ELR (cell line): ENCODE results near the gene MECP2.
"Not testable (repeated sequence)": the region's sequence is repeated elsewhere in the genome, so short reads cannot be mapped to it uniquely, and the experiment has no call there.

Experiments used
- DNase-seq: peaks from one replicate; pipeline ENCODE4 v3.0.0-alpha.2; 2015; ENCODE audit warnings: low read depth

Gene MECP2

DNA sequence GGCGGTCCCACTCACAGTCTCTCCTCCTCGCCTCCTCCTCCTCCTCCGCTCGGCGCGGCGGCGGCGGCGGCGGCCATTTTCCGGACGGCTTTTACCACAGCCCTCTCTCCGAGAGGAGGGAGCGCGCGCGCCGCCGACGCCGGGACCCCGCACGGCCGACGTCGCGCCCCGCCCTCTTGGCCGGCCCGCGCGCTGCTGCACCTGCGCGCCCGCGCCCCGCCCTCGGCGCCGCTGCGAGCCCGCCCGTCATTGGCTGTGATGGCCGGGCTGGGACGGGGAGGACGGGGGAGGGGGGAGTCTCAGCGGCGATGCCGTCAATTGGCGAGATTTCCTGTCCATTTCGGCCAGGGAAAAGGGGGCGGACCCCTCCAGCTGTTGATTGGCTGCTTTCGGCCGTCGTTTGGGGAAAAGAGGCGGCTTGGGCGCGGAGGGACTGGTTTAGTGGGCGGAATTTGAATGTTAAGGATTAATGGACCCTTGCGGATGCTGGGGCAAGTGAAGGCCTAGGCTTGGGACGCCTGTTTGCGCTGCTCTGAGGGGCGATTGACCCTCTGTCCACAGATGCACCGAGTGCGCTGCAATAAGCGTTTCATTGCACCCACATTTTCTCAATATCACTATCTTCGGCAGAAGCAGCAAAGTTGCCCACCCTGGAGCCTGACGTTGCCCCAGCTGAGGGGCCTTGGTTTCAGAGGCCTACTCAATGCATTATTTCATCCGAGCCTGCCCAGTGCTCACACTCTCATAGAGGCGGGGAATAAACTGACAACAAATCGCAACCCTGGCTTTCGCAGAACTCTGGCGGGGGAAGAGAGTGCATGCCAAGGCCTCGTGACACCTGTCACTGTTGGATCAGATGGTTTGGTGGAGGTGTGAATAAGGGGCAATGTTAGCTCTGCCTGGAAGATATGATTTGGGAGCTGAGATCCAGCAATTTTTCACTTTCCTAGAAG is at the start of gene MECP2:
Gene MECP2 (minus strand): TSS at position 129 of the 953 bp plus-strand sequence.
- DNase-seq = peak; percentile 91

DNA sequence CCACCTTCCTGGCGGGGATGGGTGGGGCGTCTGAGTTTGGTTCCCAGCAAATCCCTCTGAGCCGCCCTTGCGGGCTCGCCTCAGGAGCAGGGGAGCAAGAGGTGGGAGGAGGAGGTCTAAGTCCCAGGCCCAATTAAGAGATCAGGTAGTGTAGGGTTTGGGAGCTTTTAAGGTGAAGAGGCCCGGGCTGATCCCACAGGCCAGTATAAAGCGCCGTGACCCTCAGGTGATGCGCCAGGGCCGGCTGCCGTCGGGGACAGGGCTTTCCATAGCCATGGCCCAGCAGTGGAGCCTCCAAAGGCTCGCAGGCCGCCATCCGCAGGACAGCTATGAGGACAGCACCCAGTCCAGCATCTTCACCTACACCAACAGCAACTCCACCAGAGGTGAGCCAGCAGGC is 46.5 kb upstream of the MECP2 start, which contains the start of gene OPN1LW:
Gene OPN1LW (plus strand): TSS at position 234 of the 400 bp plus-strand sequence. CDS start 41 bp downstream, at position 275.
- DNase-seq = not testable (repeated sequence)

DNA sequence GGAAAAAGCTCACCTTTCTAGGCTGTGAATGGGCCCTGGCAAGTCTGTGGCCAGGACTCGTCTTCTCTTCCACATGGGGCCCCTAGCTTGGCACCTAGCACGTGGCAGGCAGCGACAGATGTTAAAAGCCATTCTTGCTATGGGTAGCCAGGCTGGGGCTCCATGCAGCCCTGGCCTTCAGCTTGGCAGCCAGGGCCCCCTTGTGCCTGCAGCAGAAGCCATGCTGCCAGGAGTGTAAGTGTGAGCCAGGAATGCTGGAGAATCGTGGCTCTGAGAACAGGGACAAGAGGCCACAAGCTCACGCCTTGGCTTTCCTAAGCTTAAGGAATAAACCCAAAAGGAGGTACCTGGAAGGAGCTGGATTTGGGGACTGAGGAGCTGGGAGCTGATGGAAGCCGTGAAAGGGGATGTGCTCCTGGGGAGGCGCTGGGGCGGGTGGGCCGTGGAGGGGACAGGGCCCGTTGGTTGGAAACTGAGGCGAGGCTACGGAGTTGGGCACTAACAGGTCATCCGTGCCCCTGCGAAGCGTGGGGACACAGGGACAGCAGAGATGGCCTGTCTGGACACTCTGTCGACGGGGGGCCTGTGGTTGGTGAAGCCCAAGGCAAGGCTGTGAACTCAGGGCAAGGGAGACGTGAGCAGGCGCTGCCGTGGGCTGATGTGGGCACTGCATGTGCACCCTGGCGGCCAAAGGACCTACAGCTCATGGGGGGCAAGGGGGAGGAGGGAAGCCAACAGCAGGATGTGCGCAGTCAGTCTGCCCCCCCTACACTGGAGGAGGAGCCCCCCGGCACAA is 45.6 kb upstream of the MECP2 start:
- DNase-seq = no peak

DNA sequence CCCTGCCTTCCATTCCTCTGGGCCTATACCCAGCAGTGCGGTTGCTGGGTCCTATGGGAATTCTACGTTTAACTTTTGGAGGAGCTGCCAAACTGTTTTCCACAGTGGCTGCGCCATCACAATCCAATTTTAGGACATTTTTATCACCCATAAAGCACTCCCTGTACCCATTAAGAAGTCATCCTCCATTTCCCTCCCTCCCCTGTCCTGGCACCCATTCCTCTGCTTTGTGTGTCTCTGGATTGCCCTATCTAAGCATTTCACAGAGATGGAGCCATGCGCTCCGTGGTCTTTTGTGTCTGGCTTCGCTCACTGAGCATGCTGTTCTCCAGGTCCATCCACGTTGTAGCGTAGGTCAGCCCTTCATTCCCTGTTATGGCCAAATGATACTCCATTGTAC is 44.9 kb upstream of the MECP2 start:
- no peak for DNase-seq

DNA sequence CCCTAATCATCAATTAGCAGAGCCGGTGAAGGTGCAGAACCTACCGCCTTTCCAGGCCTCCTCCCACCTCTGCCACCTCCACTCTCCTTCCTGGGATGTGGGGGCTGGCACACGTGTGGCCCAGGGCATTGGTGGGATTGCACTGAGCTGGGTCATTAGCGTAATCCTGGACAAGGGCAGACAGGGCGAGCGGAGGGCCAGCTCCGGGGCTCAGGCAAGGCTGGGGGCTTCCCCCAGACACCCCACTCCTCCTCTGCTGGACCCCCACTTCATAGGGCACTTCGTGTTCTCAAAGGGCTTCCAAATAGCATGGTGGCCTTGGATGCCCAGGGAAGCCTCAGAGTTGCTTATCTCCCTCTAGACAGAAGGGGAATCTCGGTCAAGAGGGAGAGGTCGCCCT is 43.2 kb upstream of the MECP2 start:
- DNase-seq = no peak

DNA sequence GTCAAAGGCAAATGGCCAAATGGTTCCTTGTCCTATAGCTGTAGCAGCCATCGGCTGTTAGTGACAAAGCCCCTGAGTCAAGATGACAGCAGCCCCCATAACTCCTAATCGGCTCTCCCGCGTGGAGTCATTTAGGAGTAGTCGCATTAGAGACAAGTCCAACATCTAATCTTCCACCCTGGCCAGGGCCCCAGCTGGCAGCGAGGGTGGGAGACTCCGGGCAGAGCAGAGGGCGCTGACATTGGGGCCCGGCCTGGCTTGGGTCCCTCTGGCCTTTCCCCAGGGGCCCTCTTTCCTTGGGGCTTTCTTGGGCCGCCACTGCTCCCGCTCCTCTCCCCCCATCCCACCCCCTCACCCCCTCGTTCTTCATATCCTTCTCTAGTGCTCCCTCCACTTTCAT is 42.7 kb upstream of the MECP2 start:
- no peak for DNase-seq

DNA sequence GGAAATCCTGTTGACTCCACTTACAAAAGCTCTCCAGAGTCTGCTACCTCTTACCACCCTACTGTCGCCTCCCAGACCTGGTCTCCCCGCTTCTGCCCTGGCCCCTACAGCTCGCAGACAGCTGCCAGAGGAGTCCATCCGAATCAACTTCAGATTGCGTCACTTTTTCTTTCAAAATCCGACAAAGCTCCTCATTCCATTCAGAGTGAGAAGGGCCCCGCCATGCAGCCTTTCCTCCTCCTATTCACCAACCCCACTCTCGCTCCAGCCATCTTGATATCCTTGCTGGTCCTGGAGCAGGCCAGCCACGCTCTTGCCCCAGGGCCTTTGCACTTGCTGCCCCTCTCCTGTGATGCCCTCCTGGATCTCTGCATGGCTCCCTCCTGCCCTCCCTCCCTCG is 41.3 kb upstream of the MECP2 start:
- DNase-seq = no peak

DNA sequence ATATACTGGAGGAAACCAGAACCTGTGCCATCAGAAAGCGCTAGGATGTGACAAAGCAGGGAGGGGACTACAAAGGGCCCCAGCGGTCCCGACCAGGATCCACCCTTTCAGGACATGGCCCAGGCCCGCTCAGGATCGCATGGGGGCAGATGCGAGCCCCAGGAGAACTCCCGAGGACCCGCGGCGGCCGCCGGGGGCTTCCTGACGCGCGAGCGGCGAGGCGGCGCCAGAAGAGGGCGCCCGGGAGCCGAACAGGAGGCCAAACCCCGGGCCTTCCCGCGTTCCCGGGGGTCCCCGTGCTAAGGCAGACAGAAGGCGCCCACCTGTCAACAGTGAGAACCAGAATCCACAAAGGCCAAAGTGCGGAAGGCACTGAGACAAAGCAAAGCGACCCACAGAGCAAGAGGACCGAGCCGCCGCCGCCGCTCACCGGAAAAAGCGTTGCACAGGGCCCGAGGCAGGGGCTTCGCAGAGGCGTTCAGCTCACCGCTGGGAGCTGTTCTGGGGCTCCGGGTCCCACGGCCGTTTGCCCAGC is 39.2 kb upstream of the MECP2 start:
- peak; percentile 66 for DNase-seq

DNA sequence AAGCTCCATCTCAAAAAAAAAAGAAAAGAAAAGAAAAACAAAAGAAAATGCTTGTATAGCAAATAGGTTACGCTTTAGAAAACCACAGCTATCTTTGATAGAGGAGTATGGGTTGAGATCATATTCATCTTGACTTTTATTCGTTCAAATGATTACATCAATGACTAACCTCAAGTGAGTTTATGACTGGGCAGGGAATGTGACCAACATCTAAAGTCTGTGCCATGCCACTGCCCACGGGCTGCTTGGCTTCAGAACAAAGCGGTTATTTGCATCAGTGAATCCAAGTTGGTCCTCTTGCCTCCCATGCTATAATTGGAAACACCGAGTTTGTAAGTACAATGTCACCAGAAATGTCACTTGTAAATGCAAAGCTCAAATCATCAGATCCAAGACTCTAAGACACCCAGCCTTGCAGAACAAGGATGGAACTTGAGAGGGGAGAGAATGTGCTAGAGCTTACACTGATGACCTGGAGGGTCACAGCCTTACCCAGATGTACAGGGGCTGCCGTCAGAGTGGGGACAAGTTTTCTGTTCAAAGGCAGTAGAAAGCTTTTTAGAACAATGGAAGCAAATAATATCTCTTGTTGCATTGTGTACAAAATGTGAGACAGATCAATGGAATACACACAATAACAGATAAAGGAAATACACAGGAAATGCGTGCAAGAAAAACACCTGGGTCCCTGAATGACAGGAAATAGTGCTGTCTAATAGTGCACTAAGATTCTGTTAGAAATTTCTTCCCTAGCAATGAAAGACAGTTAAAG is 38.1 kb upstream of the MECP2 start:
- DNase-seq = peak; percentile 7

DNA sequence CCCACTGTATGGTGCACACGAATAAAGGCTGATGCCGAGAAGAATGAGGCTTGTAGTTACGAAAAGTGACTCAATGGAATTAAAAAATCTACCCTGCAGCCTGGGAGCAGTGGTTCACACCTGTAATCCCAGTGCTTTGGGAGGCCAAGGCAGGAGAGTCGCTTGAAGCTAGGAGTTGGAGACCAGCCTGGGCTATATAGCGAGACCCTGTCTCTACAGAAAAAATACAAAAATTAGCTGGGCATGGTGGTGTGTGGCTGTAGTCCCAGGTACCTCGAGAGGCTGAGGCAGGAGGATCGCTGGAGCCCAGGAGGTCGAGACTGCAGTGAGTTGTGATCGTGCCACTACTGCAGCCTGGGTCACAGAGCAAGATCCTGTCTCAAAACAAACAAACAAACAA is 34.8 kb upstream of the MECP2 start:
- DNase-seq = no peak

DNA sequence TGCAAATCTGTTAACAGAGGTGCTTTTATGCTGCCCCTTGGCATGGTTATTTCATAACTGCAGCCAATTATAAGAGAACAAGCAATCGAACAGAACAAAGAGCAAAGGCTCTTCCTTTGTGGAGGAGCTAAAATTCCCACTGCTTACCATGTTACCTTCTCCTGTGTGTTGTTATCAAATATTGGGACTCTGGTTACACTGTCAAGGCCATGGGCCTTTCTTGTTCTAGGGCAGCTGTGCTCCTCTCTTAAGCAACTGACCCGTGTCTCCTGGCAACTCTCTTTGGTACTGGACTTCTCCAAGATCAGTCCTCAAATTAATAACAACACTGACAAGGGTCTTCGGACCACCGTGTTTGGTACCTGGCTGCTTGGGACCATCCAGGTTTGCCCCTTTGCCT is 34.4 kb upstream of the MECP2 start:
- DNase-seq = no peak

DNA sequence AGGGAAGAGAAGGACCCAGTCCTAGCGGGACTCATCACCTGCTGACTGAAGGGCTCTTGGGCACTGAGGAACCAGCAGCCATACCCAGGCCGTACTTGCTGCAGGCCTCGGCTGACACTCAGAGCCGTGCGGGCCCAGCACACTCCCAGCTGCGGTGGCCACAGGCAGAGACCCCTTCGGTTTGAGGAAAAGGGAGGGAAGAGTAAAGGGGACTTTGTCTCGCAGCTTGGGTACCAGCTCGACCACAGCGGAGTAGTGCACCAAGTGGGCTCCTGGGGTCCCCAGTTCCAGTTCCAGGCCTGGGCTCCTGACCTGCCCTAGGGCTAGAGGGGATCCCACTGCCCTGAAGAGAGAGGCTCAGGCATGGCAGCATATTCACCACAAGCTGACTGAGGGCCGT is 28.6 kb upstream of the MECP2 start:
- no peak for DNase-seq

DNA sequence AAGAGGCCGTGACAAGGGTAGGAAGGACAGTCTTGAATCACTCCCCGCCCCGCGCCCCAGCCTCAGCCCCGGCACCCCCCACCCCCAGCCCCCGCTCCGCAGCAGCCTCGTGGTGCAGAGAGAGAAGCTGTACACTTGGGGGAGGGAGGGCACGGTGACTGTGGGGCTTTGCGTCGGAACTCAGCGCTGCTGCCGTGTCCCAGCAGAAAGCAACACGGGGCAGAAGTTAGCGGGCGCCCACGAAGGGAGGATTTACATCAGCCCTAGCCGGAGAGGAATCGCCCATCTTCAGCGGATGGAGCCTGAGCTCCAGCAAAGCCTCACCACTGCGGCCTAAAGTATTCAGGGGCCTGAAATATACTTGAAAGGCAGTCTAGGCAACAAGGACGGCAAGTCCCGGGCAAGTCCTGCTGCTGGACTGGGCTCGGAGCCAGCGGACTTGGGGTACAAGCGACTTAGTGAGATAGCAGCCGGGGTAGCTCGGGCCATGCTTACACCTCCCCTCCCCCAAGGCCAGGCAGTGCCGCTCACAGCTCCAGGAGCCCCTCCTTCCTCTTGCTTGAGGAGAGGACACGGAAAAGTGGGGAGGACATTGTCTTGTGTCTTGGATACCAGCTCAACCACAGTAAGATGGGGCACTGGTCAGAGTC is 28.0 kb upstream of the MECP2 start:
- DNase-seq = no peak

DNA sequence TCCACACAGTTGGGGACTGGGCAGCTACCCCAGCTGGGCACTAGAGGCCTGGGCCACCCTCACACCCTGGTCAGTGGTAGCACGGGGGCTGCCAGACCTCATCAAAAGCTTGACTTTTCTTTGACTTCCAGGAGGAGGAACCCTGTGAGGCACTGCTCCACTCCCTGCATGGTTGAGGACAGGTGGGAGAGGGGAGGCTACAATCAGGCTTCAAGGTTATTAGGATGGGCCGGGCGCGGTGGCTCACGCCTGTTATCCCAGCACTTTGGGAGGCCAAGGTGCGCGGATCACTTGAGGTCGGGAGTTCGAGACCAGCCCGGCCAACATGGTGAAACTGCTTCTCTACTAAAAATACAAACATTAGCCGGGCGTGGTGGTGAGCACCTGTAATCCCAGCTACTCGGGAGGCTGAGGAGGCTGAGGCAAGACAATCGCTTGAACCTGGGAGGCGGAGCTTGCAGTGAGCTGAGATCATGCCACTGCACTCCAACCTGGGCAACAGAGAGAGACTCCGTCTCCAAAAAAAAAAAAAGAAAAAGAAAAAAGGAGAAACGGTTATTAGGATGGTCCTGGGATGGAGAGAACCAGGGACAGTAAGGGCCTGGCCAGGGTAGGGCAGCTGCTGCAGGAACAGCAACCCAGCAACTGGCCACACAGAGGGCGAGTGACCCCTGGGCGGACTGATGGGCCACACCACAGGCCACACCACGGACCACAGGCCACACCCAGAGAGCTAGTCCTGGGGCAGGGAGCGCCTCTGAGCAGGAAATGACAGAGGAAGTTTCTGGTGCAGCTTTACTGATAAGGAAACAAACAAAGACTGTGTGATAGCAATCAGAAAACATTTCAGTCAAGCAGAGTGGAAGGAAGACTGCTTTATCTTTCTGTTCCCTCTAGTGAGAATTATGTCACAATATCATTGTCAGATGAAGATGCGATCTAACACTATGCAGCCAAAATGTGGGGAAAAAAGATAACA is 26.0 kb upstream of the MECP2 start:
- DNase-seq = peak; percentile 8

DNA sequence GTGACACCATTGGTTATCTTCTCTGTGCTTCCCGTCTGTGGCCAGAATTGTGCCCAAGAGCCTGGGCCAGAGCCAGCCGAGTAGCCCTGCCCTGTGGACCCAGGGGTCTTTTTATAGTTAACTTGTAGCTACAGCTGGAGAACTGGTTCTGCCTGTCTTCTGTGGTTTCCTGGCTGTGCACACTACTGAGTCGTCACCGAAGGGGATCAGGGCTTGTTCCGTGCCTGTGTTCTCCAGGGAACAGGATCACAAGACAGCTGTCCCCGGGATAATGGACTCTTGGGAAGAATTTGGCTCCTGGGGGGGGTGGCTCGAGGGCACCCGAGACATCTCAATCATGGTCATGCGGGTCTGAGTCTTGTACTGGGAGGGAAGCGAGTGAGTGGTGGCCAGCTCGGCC is 24.4 kb upstream of the MECP2 start:
- no peak for DNase-seq

DNA sequence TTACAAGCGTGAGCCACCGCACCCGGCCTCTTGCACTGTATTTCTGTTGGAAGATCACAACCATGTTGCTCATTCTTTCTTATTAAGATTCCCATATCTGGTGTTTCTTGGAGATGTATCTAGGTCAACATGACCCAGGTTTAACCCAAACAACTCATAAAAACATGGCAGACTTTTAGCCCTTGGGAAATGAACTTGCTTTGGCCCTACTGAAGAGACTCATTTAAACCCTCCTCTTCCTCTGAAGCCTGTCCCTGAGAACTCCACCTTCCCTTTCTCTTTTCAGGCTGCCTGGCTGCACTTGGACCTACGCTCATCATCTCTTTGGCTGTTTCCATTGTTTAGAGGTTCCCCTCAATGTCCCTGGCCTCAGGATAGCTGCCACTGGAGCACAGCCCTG is 23.7 kb upstream of the MECP2 start:
- no peak for DNase-seq

DNA sequence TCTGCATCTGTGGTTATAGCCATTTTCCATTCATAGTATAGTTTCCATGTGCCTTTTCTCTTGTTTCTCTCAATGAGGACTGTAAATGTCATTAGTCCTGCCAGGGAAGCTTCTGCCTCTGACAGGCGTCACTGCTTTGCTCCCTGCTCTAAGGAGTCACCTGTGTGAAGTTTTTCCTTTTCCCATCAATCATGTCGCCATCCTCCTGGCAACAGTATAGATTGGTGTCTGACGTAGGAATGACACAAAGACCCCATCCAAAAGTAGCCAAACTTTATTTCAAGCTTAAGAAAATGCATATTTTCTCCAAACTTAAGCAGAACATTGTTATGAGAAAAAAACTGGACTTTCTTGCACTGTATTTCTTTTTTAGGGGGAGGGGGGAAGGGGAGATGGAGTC is 23.1 kb upstream of the MECP2 start:
- no peak for DNase-seq

DNA sequence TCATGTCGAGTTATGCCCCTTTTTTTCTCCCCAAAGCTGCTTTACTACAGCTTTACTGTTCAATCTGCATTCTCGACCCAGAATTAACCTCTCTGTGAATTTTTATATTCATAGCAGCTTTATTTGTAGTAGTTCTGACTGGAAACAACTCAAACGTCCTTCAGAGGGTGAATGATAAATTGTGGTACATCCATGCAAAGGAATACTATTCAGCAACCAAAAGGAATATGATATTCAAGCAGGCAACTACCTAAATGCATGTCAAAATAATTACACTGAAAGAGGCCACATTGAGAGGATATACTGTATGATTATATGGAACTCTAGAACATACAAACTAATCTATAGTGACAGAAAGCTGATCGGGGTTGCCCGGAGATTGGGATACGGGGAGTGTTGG is 20.0 kb upstream of the MECP2 start:
- DNase-seq = no peak

DNA sequence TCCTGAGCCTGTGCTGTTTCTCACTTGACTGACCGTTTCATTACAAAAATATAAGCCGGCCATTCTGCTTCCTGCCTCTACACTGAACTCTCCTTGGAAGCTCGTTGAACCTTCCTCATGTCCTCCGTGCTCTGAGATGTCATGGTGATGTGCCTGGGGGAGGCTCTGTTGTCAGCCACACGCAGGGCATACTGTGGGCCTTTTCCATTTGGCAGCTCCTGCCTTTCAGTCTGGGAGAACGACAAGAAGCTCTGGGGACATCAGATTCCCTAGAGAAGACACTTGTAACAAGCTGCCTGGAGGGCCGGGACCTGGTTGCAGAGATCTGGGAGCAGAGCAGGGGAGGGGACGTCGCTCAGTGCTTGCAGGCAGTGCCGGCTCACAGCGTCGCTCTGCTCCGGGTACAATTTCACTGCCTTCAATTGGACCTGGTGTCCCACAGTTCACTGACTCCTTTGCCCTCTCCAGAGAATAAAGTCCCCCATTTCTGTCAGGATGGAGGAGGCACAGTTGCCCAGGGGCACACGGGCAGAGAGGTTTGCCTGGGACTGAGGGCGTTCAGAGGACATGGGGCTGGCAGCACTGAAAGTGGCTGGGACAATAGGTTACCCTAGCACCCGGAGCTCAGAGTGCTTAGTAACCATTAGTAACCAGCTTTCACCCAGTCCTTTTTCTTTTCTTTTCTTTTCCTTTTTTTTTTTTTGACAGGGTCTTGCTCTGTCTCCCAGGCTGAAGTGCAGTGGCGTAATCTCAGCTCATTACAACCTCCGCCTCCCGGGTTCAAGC is 19.1 kb upstream of the MECP2 start:
- no peak for DNase-seq
